Cerebellar nuclear complex (tissue), 1 donor: ENCODE measurements around the gene COBLL1.
"Not testable (repeated sequence)": the region's sequence is repeated elsewhere in the genome, so short reads cannot be mapped to it uniquely, and the experiment has no call there.

Experiments
- DNase-seq, 2 experiments: peaks; one replicate each; lab custom pipeline; 2025; lab: John Stamatoyannopoulos, UW

Gene COBLL1

GRCh38 chr2:164789968-164790367 is 51.7 kb downstream of the COBLL1 start:
- no peak for DNase-seq

DNA sequence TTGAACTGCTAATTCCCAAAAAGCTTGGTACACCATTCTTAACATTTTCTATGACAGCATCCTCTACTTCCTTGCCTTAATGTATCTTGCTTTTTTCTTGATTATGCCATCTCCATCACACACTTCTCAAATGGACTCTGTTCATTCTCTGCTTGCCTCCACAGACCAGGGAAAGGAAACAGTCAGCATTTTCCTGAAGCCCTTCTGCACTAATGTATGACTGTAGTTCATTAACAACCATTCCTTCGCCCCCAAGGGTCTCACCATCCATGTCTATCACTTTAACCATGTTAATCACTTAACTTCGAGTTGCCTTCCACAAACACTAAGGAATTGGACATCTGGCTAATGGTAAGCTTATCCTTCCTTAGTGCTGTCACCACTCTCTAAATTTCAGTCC is 54.8 kb downstream of the COBLL1 start:
- no peak for DNase-seq

GRCh38 chr2:164785457-164785856 is 56.2 kb downstream of the COBLL1 start:
- DNase-seq = no peak

DNA sequence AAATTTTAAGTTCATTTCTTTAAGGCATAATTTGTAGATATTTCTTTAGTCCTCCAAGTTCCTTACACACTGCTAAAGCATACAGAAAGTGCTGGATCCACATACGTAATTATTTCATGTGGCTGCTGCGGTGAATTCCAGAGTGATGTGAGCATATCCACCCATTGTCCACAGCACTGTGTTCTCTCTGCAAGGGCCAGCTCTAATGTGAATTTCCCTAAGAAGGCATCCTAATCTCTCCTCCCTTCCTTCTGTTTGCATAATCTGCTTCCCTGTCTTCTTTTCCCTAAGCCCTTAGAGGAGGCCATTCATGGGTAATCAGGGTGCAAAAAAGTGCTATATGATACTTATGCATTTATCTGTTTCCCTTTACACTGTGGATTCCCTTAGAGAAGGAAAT is 57.2 kb downstream of the COBLL1 start:
- no peak for DNase-seq

DNA sequence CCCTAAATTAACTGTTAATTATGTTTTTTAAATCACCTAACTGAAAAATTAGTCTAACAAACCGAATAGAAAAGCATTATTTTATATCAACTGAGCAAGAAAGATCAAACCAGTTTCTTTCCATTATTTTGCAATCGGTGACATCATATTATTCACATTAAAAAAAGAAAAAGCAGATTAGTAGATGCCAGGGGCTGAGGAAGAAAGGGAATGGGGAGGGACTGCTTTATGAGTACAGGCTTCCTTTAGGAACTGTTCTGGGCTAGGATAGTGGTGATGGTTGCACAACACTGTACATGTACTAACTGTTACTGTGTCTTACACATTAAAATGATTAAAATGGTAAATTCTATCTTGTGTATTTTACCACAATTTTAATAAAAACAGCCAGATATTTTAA is 59.3 kb downstream of the COBLL1 start:
- no peak for DNase-seq

DNA sequence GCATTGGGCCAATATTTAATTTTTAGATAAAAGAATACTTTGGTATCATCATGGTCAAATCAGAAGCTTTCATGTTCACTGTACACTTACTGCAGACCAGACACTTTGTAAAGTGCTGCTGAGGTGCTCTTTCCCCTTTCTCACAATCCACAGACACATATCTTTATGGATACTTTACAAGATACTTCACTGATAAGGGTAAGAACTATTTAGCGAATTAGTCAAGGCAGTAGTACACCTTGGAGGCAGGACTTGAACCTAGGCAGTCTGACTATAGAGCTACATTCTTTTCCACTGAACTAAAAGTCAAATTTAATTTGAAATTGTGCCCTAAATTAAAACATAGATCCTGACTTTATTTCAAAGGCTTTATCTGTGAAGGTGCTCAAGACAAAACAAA is 60.2 kb downstream of the COBLL1 start:
- DNase-seq = no peak

DNA sequence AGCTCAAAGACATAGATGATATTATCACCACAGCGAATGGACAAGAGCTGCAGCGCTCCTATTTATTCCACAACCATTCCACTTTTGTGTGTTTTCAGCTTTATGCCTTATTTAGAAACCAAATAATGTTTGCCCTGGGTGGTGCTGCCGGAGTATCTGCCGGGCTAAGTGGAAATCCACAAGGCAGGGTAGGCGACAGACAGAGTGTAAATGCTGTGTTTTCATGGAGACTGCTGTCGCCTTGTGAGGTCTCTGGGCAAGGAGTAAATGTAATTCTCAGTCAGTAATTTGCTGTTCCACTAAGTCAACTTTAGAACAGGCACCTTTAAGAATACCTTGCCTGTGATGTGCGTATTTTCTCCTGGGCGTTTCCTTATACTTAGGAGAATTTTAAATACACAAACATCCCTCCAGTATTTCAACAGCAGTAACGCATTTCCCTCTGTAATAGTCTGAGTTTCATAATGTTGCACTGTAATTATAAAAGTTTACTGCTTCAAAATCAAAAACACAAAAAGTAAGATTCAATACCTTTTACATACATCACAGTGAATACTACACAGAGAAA is 60.9 kb downstream of the COBLL1 start:
- DNase-seq = no peak

GRCh38 chr2:164779383-164780057 is 62.1 kb downstream of the COBLL1 start:
- DNase-seq = no peak

- no peak for DNase-seq
Observed at GRCh38 chr2:164778723-164779122, 62.9 kb downstream of the COBLL1 start.

- no peak for DNase-seq
Observed at GRCh38 chr2:164777847-164778461, 63.7 kb downstream of the COBLL1 start.

- no peak for DNase-seq
Observed at GRCh38 chr2:164773635-164774034, 68.0 kb downstream of the COBLL1 start.

GRCh38 chr2:164773091-164773490 is 68.5 kb downstream of the COBLL1 start:
- DNase-seq = no peak

GRCh38 chr2:164771897-164772296 is 69.7 kb downstream of the COBLL1 start:
- no peak for DNase-seq

GRCh38 chr2:164770421-164770916 is 71.2 kb downstream of the COBLL1 start:
- no peak for DNase-seq

DNA sequence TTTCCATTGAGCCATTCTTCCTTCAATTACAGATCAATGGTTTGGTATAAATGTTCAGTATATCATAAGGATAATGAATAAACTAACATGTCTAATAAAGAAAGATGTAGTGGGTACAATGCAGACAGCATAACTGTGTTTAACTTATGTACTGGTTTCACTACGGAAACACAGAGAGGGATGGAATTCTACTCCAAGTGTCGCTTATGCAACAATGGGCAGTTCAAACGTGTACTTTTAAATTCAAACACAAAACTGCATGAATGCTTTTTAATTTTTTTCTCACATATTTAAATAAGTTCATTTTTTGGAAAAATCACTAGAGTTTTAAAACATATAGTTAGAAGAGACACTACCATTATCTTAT is 74.7 kb downstream of the COBLL1 start:
- DNase-seq = no peak

DNA sequence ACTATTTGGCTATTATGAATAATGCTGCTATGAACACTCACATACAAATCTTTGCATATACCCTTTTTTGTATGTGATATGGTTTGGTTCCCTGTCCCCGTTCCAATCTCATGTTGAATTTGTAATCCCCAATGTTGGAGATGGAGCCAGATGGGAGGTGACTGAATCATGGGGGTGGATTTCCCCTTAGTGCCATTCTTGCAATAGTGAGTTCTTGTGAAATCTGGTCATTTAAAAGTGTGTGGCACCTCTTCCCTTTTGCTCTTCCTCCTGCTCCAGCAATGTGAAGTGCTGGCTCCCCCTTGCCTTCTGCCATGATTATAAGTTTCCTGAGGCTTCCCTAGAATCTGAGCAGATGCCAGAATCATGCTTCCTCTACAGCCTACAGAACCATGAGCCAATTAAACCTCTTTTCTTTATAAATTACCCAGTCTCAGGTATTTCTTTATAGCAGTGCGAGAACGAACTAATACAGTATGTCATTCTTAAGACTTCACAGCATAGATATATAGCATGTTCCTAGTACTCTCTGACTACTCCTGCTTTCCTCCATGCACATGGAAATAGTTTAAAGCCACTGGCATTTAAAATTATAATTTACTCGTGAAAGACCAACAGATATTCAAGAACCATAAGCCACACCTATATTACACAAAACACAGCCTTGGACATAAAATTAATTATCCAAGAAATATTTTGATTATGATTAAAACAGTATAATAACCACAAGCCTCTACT is 75.2 kb downstream of the COBLL1 start:
- no peak for DNase-seq

GRCh38 chr2:164764996-164765395 is 76.6 kb downstream of the COBLL1 start:
- no peak for DNase-seq

DNA sequence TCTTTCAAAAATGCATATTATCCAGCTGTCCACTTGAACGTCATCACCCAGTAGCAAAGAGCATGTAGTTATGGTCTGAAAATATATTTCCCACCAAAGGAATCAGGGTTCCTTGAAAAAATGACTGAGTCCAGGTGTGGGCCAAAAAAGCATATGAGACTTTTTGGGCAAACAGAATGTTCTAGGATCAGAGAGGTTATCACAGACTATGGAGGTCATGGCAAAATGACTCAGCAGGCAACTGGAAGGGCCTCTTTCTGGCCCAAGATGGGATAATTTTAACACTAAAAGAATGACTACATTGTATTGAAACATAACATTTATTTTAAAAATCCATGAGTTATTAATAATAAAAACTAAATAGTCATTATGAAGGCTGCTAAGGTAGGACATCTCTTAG is 77.1 kb downstream of the COBLL1 start:
- DNase-seq = no peak

DNA sequence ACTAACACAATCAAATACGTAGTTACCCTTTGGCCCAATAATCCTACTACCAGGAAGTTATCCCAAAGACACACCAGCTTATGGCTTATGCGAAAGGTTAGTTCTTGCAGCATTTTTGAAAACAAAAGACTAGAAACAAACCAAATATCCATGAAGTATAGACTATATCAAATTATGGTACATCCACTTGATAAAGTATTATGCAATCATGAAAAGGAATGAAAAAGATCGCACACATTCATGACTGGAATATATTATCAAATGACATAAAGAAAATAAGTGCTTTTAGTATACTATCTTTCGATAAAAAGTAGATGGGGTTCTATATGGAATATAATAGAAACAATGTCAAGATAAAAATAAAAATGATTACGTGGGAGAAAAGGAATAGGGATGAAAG is 78.2 kb downstream of the COBLL1 start:
- no peak for DNase-seq

- no peak for DNase-seq
Observed at GRCh38 chr2:164761737-164762460, 79.7 kb downstream of the COBLL1 start.

- DNase-seq = not testable (repeated sequence)
Observed at GRCh38 chr2:164761201-164761600, 80.4 kb downstream of the COBLL1 start.

GRCh38 chr2:164760179-164760578 is 81.4 kb downstream of the COBLL1 start:
- no peak for DNase-seq
